ENCODE measurements around the gene ZNF22.

DNA sequence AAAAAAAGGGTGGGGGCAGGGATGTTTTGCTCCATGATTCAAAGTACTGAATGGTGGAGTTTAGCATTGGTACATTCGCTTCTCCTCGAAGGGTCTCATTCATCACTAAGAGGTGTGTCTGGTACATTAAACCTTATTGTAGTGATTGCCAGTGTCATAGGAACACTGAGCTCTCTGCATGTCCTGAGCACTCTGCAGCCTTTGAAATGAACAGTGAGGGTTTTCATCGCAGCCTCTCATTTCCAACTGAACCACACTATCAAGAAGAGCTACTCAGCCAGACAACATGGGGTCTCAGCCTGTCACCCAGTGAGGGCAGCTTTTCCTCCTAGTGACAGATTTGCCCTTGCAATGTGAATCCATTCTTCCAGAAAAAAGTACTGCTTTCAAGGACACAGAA is 14.5 kb upstream of the ZNF22 start:
- TF ChIP-seq, protein P1, sequence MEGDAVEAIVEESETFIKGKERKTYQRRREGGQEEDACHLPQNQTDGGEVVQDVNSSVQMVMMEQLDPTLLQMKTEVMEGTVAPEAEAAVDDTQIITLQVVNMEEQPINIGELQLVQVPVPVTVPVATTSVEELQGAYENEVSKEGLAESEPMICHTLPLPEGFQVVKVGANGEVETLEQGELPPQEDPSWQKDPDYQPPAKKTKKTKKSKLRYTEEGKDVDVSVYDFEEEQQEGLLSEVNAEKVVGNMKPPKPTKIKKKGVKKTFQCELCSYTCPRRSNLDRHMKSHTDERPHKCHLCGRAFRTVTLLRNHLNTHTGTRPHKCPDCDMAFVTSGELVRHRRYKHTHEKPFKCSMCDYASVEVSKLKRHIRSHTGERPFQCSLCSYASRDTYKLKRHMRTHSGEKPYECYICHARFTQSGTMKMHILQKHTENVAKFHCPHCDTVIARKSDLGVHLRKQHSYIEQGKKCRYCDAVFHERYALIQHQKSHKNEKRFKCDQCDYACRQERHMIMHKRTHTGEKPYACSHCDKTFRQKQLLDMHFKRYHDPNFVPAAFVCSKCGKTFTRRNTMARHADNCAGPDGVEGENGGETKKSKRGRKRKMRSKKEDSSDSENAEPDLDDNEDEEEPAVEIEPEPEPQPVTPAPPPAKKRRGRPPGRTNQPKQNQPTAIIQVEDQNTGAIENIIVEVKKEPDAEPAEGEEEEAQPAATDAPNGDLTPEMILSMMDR (IDR thresholded peaks at IDR 0.05 in 4 of 5, conservative IDR thresholded peaks at IDR 0.05 in 1 of 5) = no peak
- TF ChIP-seq POLR2A (IDR thresholded peaks at IDR 0.05) = no peak
